ENCODE results near the gene EFCAB10.

GRCh38 chr7:105531792-105532671, 49.3 kb downstream of the EFCAB10 start, which contains the start of gene RINT1:
- TF ChIP-seq ZNF565 (CRISPR knock-in tag; conservative IDR thresholded peaks at IDR 0.05; ENCODE audit: low read depth) (no peak), PPARA (CRISPR knock-in tag; IDR thresholded peaks at IDR 0.05; ENCODE audit: borderline replicate concordance) (no peak), CSDC2 (CRISPR knock-in tag; IDR thresholded peaks at IDR 0.05) (no peak), ZFP3 (CRISPR knock-in tag; IDR thresholded peaks at IDR 0.05) (0 out of 2 replicates have a peak, but pooled peaks have one; percentile 16), OSR1 (CRISPR knock-in tag; IDR thresholded peaks at IDR 0.05) (no peak), ISL1 (CRISPR knock-in tag; IDR thresholded peaks at IDR 0.05) (no peak), ARNTL (CRISPR knock-in tag; IDR thresholded peaks at IDR 0.05; ENCODE audit: borderline replicate concordance, low read depth) (no peak), ESRRG (CRISPR knock-in tag; IDR thresholded peaks at IDR 0.05) (no peak)
- TF ChIP-seq, protein P1, sequence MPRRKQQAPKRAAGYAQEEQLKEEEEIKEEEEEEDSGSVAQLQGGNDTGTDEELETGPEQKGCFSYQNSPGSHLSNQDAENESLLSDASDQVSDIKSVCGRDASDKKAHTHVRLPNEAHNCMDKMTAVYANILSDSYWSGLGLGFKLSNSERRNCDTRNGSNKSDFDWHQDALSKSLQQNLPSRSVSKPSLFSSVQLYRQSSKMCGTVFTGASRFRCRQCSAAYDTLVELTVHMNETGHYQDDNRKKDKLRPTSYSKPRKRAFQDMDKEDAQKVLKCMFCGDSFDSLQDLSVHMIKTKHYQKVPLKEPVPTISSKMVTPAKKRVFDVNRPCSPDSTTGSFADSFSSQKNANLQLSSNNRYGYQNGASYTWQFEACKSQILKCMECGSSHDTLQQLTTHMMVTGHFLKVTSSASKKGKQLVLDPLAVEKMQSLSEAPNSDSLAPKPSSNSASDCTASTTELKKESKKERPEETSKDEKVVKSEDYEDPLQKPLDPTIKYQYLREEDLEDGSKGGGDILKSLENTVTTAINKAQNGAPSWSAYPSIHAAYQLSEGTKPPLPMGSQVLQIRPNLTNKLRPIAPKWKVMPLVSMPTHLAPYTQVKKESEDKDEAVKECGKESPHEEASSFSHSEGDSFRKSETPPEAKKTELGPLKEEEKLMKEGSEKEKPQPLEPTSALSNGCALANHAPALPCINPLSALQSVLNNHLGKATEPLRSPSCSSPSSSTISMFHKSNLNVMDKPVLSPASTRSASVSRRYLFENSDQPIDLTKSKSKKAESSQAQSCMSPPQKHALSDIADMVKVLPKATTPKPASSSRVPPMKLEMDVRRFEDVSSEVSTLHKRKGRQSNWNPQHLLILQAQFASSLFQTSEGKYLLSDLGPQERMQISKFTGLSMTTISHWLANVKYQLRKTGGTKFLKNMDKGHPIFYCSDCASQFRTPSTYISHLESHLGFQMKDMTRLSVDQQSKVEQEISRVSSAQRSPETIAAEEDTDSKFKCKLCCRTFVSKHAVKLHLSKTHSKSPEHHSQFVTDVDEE (CRISPR knock-in tag; IDR thresholded peaks at IDR 0.05): no peak
